Erythroblast (primary cell): ENCODE data around the gene ATP7A.

Experiments used
- GATA1 ChIP-seq: IDR thresholded peaks from 2 replicates; pipeline ENCODE4 v1.6.1; 2011; ENCODE audit warnings: low read depth, mild to moderate bottlenecking, control low read depth, low read length, moderate library complexity
- POLR2A ChIP-seq: IDR thresholded peaks from 2 replicates; pipeline ENCODE4 v1.6.1; 2011; ENCODE audit warnings: mild to moderate bottlenecking, low read length

- TF ChIP-seq POLR2A, result no peak
- no peak for TF ChIP-seq GATA1
These were observed 8.1 kb downstream of the ATP7A start for GRCh38 chrX:77918568-77918967.
